NCI-H1105 (cell line): Measurements from ENCODE around the gene CTAGE9.
"Not testable (repeated sequence)": the region's sequence is repeated elsewhere in the genome, so short reads cannot be mapped to it uniquely, and the experiment has no call there.

Experiments
- DNase-seq: peaks from one replicate; lab custom pipeline; 2025; lab: John Stamatoyannopoulos, UW

Gene CTAGE9

DNA sequence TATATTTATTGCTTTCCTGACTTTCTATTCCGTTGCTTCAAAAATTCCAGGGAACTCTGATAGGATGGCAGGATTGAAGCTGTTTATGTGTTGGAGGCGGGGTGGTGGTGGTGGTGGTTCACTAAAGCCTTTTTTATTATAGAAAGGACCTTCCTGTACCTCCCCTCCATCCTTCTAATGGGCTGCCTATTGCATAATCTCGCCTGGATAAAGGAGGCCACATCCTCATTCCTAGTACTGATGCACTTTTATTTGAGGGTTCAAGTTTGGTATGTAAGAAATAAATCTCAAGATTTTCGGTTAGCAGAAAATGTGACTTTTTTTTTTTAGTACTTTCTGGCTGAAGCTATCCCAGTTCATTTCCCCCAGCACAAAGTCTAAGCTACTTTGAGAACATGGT lies 18.7 kb upstream of the CTAGE9 start:
- no peak for DNase-seq

DNA sequence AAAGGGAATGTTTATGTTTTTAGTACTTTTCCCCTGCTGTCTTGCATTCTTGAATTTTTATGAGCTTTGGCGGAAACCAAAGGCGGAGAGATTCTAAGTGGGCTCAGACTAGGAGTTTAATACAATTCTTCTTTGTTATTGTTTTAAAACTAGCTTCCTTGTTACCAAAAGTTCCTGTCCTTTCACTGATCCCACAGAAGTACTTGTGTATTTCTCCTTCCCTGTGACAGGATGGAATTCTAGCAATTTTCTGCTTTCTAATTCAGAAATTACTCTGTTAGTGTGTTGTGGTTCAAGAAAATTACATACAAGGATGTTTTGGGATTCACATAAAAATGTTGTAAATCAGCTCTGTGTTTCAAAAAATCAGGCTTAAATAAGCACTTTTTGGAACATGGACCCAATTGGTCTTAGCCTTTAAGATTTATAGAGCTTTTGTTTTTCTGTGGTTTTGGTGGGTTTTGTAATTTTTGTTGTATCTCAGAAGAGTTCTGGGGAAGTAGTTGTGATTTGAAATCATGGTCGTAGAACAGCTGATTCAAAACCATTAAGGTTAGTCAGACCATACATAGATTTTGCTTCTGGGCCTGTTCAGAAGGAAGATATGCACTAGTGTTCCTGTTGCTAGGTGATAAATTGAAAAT lies 17.6 kb upstream of the CTAGE9 start:
- no peak for DNase-seq

DNA sequence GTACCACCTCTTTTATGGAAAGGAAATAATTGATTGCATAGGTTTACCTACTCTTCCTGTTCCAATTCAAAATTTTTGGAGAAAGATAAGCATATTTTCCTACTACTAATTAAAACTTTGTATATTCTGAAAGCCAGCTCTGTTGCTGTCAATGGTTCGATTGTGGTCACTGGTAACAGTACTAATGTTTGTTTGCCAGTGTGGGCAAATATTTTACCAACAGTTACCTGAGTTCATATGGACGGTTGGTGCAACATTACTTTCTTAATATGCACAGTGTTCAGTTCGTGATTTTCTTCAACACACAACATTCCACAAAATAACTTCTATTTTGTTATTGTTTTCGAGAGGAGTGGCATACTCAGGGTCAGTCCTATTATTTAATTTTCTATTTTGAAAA lies 17.1 kb upstream of the CTAGE9 start:
- DNase-seq, result no peak

DNA sequence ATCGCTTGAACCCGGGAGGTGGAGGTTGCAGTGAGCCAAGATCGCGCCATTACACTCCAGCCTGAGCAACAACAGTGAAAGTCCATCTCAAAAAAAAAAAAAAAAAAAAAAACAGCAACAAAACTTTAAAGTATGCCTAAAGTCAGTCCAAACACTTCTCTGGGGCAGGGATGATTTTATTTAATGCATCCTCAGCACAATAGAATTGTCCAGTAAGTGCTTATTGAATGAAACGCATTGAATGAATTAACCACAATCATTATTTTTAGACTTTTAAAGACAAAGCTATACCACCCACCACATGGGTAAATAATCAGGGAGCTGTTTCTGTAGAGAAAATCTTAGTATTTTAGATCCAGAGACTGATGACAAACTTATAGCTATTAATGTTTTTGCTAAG lies 16.6 kb upstream of the CTAGE9 start:
- DNase-seq, result no peak

DNA sequence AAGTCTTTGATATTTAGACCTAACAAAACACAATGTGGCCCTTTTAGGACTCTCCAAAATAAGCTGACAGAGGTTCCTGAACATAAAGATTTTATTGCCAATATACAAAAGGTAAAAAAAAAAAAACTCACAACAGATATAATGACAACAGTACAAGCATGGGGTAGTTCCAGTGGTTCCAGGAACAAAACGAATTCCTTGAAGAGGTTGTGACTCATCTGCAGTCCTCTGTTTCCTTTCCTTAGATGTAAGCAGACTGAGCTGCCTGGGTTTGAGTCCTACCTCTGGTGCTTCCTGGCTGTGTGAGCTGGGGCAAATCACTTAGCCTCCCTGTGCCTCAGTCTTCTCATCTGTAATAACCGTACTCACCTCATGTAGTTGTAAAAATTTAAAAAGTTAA lies 13.3 kb upstream of the CTAGE9 start:
- DNase-seq, result no peak

DNA sequence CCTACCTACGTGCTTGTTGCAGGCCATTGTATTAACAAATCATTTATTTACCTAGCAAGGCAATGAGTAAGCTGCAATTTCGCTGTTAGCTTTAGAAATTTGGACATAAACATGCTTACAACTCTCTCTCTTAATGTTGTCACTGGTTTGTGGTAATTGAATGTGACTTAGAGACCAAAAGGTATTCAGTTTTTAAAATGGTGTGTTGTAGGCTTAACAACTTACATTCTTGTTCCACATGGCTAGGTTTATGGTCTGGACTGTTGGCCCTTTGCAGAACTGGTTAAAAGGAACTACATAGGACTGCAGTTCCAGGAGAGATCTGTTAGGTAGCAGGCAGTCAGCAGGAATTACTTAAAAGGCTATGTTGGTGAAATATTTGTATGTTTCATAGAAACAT lies 10.3 kb upstream of the CTAGE9 start:
- no peak for DNase-seq

DNA sequence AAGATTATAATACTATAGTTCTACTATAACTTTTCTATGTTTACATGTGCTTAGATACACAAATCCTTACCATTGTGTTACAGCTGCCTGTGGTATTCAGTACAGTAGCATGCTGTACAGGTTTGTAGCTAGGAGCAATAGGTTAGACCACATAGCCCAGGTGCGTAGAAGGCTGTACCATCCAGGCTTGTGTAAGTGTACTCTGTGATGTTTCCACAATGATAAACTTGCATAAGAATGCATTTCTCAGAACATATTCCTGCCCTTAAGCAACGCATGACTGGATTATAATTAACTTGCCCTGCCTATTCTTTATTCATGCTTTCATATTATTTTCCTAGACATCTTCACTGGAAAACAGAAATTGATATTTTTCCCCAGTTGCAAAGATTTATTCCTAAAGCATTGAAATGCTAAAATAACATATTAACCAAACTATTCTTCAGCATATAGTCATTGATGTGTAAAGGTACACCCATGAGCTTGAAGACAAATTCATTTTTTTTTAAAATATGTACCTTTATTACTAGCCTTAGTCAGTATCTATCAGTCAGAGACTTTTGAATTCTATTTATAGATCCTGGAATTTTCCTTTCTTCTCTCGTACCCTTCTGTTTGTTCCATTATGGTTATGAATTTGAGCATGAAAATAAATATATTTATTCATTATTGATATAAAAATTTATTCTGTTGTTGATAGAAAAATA lies 7.2 kb upstream of the CTAGE9 start:
- DNase-seq, result no peak

DNA sequence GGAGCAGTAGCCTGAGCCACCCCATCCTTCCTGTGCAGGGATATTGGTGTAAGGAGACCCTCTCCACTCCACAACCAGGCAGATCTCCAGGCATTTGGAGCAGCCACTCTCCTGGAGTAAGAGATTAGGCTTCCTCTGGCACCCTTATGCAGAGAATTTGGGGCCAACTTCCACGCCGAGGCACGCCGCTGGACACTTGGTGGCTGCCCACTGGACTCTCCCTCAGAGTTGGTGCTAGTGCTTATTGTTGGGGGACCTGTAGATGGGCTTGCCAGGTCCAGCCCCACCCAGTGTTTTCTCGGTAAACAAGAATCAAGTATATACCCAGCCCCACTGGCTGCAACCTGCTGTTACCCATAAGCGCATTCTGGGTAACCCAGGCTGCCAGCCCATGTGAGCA lies 4.8 kb upstream of the CTAGE9 start:
- not testable (repeated sequence) for DNase-seq

DNA sequence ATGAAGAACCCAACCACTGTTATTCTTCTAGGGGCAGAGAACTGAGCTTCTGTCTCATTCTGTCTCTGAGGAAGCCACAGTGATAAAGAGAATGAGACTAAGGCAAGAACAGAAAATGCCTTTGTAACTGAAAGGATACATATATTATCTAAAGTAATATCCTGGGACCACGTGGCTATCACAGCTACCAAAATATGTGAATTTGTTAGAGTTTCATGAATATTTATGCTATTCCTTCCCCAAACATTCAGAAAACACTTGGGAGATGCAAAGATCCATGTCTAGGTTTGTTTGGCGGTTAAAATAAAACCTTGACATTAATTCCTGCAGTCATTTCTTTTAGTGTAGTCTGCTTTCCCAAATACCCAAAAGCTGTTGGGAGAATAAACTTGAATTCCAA lies 6.9 kb downstream of the CTAGE9 start:
- not testable (repeated sequence) for DNase-seq

DNA sequence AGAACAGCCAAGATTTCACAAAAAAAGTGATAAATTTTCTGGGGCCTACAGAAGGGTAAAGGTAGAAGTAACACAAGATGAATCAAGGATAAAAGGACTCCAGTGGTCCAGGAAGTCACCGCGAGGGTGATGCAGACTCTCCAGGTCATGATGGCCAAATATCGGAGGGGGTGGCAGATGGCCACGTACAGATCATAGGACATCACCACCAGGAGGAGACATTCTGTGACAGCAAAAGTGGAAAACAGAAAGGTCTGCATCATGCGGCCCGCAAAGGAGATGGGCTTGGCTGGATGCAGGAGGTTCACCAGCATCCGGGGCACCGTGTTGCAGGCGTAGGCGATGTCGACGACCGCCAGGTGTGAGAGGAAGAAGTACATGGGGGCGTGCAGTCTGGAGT lies 10.0 kb downstream of the CTAGE9 start:
- not testable (repeated sequence) for DNase-seq

DNA sequence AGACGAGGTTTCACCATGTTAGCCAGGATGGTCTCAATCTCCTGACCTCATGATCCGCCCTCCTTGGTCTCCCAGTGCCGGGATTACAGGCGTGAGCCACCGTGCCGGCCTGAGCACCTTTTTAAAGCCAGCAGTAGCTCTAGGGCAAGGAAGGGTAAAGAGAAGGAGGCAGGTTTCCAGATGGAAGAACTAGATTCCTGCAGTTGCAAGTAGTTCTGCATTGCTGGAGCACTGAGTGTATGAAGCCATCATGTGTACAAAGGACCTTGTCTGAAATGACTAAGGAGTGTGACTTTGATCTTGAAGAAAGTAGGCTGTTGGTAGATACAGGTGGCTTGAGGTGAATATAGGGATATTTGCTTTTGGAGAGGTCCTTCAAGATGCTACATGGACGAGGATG lies 13.9 kb downstream of the CTAGE9 start:
- no peak for DNase-seq

DNA sequence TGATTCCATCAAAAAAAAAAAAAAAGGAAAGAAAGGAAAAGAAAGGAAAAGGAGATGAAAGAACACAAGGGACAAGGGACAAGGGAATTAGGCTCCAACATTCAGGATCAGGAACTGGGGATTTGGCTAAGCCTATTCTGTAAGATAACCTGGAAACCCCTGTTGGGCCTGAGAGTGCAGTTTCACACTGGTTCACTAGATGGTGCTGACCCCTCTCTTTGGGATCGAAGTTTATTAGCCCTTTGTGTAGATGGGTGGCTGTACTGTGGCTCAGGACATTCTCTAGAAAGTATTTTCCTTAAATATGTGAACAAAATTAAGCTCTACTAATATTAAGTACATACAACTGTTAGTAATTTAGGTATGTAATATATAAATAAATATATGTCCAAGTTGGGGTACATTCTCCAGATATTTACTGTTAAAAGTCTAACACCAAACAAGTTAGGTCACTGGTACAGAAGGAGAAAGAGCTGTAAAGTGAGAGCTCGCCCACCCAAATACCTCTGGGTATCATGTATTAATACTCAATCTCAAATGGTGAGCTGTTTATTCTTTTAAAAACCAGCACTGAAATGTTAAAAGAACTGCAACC lies 15.9 kb downstream of the CTAGE9 start:
- peak; percentile 35 for DNase-seq

DNA sequence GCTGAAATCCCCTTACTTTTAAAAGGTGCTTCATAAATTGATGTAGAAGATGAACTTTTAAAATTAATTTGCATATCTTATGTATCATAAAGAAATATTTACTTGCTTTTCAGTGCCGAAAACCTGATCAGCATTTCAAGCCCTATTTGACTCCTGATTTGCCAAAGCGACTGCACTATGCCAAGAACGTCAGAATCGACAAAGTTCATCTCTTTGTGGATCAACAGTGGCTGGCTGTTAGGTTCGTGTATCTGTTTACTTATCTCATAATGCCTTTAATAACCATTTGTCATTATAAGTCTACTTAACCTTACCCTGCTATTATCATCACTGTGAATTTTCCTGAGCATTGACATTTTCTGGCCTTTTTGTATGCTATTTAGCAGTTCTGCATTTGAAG lies 17.4 kb downstream of the CTAGE9 start:
- no peak for DNase-seq

DNA sequence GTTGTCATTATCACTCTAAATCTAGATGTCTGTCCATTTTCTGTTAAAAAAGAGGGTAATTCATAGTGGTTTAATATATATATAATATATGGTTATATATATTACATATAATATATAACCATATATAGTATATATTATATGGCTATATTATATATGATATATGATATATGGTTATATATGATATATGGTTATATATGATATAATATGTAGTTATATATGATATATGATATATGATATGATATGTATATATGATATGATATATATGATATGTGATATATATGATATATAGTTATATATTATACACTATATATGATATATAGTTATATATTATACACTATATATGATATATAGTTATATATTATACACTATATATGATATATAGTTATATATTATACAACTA lies 18.2 kb downstream of the CTAGE9 start:
- no peak for DNase-seq

DNA sequence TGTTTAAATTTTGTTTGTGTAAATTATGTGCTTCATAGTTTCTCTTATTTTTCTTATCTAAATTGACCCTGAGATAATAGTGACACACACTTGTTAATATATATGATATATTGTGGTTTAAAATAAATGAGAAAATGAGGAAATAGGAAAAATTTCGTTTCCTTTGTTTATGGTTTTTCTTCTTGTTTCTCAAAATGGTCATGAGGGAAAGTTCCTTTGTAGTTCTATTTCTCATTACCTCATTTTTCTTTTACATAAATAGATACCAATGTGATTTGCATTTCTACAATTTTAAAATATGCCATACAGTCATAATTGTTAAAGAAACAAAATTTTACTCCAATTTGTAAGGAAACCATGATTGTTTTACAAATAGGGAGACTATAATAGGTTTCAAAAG lies 18.8 kb downstream of the CTAGE9 start:
- DNase-seq, result no peak

DNA sequence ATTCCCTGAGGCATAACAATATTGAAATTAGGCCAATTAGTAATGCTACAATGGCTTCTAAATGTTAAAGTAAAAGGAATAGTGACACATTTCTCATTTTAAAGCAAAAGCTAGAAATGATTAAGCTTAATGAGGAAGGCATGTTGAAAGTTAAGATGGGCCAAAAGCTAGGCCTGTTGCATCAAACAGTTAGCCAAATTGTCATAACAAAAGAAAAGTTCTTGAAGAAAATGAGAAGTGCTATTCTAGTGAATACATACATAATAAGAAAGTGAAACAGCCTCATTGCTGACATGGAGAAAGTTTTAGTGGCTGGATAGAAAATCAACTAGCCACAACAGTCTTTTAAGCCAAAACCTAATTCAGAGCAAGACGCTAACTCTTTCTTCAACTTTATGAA lies 22.5 kb downstream of the CTAGE9 start:
- DNase-seq, result no peak

DNA sequence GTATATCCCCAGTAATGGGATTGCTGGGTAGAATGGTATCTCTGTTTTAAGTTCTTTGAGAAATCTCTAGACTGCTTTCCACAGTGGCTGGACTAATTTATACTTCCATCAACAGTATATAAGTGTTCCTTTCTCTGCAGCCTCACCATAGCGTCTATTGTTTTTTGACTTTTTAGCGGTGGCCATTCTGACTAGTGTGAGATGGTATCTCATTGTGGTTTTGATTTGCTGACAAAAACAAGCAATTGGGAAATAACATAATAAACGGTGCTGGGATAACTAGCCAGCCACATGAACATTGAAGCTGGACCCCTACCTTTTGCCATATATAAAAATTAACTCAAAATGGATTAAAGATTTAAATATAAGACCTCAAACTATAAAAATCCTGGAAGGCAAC lies 23.8 kb downstream of the CTAGE9 start:
- no peak for DNase-seq

DNA sequence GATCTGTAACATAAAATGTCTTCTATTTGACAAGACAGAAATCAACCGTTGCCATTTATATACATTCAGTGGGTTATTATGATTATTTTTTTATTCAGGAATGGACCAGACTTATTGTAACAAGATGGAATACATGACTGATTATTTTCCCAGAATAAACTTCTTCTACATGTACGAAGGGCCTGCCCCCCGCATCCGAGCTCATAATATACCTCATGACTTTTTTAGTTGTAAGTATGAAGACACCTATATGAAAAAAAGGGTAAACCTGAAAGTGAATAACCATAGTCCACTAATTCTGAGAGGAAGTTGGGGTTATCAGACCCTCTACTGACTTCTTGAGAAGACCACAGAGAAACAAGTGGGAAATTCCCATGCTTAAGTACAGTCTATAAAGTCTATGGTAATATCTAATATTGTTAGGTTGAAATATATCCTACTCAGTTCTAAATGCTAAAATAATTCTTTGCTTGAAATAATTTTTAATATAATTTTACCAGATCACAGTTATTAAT lies 25.5 kb downstream of the CTAGE9 start:
- DNase-seq, result no peak

DNA sequence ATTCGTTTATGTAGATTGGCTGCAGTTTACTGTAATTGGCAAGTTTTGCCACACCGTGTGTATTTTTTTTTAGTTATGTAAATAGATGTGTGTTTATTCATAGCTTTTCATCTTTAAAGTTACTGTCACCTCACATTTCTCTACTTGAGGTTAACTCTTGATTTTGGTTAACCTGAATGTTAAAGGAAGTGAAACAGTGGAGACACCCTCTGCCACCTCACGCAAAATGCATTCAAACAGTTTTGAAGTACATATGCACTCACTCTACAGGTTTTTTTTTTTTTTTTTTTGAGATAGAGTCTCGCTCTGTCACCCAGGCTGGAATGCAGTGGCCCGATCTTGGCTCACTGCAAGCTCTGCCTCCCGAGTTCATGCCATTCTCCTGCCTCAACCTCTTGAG lies 27.3 kb downstream of the CTAGE9 start:
- no peak for DNase-seq

DNA sequence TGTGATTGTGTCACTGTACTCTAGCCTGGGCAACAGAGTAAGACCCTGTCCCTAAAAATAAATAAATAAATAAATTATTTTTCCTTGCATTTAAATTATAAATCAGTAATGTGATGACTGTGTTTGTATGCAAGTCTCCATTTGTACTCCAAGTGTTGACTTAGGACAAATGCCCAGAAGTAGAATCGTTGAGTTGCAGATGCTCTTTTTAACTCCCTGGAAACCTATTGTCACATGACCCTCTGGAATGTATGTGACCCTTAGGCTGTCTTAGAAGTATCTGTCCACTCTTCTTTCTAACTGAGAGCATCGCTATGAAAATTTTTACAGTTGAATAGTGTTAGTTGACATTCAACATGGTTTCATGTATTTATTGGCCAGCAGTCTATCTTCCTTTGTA lies 28.4 kb downstream of the CTAGE9 start:
- DNase-seq, result no peak

DNA sequence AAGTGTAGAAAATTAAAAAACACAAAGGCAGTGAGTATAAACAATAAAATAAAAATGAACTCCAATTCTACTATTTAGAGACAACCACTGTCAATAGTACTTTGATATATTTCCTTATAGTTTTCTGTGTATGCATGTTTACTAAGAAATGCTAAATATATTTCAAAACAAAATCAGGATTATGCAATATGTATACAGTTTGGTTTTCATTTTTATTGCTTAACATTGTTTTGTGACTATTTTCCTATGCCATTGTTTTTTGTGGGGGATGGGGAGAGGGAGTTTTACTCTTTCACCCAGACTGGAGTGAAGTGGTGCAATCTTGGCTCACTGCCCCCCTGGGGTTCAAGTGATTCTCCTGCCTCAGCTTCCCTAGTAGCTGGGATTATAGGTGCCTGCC lies 29.2 kb downstream of the CTAGE9 start:
- DNase-seq, result no peak

DNA sequence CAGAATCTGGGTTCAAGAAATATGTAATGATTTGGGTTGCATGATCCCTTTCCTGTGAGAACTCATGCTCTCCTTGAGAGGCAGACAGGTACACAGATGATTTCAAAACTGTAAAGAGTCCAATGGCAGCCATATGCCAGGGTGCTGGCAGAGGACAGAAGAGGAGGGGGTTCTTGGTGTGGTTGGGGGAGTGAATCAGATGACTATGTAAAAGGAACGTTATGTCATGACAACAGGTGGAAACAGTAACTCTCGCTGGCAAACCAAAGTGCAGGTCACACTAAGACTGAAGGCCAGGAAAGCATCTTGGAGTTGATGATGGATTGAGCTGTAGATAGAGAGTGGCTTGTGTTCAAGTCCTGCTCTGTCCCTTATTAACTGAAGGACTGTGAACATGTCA lies 29.9 kb downstream of the CTAGE9 start:
- no peak for DNase-seq

DNA sequence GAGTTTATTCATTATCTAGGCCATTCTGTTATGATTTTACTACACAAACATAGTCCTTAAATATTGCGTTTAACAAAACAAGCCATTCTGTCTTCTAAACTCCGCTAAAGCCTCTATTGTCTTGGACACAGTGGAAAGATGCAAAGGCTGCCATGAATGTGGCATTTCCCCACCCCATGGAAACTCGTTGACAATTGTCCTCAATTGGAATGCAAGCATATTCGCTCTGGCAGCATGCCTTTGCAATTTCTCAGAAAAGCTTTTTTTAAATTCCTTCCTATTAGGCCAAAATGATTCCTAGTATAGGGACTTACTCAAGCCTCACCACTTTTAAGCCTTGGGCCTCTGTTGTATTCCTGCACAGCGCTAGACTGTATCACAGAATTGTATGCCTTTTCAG lies 32.4 kb downstream of the CTAGE9 start:
- DNase-seq, result no peak

DNA sequence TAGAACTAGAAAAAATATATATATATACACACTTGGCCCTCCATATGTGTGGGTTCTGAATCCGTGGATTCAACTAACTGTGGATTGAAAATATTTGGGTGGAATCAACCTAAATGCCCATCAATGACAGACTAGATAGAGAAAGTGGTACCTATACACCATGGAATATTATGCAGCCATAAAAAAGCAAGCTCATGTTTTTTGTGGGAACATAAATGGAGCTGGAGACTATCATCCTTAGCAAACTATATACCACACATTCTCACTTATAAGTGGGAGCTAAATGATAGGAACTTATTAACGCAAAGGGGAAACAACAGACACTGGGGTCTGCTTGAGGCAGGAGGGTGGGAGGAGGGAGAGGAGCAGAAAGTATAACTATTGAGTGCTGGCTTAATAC lies 37.6 kb downstream of the CTAGE9 start:
- DNase-seq, result no peak
